ENCODE results near the gene MAP1A. TPM values are rescaled to one million over a fixed set of nuclear protein-coding genes. Genes with fewer than 3 reads are reported as not detected.

MAP1A gene
- total RNA-seq, 2 experiments from 2014 or later = 0.76 to 0.82 TPM

GRCh38 chr15:43509660-43510199, 7.7 kb upstream of the MAP1A start:
- POLR2A ChIA-PET = interaction anchor here (1.6 to 2.3 kb wide), 3 partner anchors 16 to 69 kb away, joined by 5 to 14 read pairs (median 5); partner anchors contain the start of gene TP53BP1
- CTCF ChIA-PET = interaction anchor here (0.9 to 3.0 kb wide), 3 partner anchors 17 to 130 kb away, joined by 3 to 19 read pairs (median 13); partner anchors contain the start of gene TP53BP1

GRCh38 chr15:43510200-43511011, 7.0 kb upstream of the MAP1A start:
- ChIA-PET CTCF (interaction anchor here (0.8 to 3.0 kb wide), 5 partner anchors 17 to 280 kb away, joined by 3 to 19 read pairs (median 6); partner anchors contain the start of gene TP53BP1), POLR2A (interaction anchor here (1.6 to 2.3 kb wide), 3 partner anchors 17 to 69 kb away, joined by 5 to 14 read pairs (median 5); partner anchors contain the start of gene TP53BP1)

GRCh38 chr15:43511012-43511885, 6.2 kb upstream of the MAP1A start:
- CTCF ChIA-PET = interaction anchor here (0.8 to 3.0 kb wide), 5 partner anchors 14 to 279 kb away, joined by 3 to 19 read pairs (median 6); partner anchors contain the start of gene TP53BP1

DNA sequence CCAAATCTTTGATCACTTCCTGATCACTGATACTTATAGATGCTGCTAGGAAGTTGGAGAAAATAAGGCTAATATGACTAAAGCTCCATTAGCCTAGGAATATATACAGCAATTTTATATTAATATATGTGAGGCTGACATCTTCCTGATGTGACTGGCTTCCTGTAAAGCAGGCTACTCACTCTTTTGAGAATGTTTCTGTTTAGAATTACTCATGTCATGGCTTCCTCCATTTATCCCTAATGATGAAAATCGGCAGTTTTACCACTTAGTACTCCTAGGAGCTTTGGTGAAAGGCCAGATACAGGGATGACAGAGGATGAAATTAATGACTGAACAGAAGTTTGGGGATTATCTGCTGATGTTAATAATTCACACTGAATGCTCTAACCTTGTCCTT, 3.9 kb upstream of the MAP1A start:
- POLR2A ChIA-PET = interaction anchor here (0.6 kb wide), 1 partner anchor 348 kb away, joined by 3 read pairs; no protein-coding TSS in a partner anchor

More at GRCh38 chr15:43511012-43511885, 6.2 kb upstream of the MAP1A start:
- POLR2A ChIA-PET = interaction anchor here (0.8 to 2.3 kb wide), 4 partner anchors 18 to 128 kb away, joined by 3 to 14 read pairs (median 5); partner anchors contain the start of gene TP53BP1

GRCh38 chr15:43514241-43515057, 3.0 kb upstream of the MAP1A start:
- ChIA-PET POLR2A (no interaction called here), CTCF (interaction anchor here (0.7 to 2.4 kb wide), 4 partner anchors 8 to 74 kb away, joined by 3 to 9 read pairs (median 3); no protein-coding TSS in a partner anchor)

More for the DNA sequence above, 3.9 kb upstream of the MAP1A start:
- CTCF ChIA-PET = interaction anchor here (0.7 to 2.4 kb wide), 3 partner anchors 24 to 206 kb away, joined by 3 to 9 read pairs (median 3); no protein-coding TSS in a partner anchor

GRCh38 chr15:43515741-43516140, 1.7 kb upstream of the MAP1A start:
- ChIA-PET POLR2A (no interaction called here), CTCF (interaction anchor here (1.6 to 2.4 kb wide), 2 partner anchors 11 to 75 kb away, joined by 7 to 9 read pairs; no protein-coding TSS in a partner anchor)

- CTCF ChIA-PET = interaction anchor here (1.6 to 2.4 kb wide), 2 partner anchors 11 to 75 kb away, joined by 7 to 9 read pairs; no protein-coding TSS in a partner anchor
- POLR2A ChIA-PET = no interaction called here
Observed at GRCh38 chr15:43516185-43516584, 1.2 kb upstream of the MAP1A start.

DNA sequence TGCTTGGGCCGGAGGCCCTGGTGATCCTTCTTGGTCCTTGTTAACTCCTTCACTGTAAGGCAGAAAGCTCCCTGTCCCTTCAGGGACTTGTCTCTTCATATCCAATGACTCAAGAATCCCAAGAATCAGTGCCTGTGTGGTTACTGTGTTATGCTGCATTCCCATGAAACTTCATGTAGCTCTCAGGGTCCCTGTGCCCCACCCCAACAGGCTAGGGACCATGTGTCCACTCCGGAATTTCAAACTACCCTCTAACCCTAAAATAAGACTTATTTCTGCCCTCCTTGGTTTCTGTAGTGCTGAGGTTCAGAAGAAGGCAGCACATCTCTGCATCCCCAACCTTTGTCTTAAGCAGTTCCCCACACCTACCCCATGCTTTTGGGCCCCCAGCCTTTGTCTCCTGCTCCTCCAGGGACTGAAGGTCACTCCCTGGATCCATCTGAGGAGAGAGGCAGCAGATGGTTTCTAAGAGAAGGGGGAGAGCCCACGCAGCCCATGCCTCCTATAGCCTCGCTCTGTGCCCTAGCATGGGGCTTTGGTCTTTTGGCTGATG, 531 bp upstream of the MAP1A start:
- CTCF ChIA-PET = interaction anchor here (0.6 to 1.6 kb wide), 2 partner anchors 10 kb away, joined by 3 to 7 read pairs; no protein-coding TSS in a partner anchor

DNA sequence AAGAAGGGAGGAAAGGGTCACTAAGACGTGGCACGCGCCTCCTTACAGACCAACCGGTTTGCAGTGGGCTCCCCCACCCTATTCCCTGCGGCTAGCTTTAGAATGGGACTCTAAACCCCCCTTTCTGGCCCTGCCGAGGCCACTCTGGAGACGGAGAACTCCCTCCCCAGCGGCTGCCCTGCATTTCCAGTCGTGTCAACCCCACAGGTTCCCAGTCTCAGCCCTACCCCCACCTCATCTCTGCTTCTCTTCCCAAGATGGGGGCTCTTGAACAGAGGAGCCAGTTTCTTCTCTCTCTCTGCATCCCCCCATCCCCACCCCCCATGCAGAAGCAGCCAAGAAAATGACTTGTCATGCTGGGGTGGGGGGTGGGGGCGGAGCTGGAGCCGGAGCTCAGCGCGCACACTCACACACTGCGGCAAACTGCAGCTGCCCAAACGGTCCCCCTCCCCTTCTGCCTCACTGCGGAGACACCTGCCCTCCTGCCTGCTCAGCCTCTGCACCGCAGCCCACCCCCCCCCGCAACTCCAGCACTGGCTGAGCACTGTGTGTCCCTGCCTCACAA, 871 bp downstream of the MAP1A start:
- ChIA-PET CTCF (no interaction called here), POLR2A (no interaction called here)

More for the DNA sequence above, 531 bp upstream of the MAP1A start:
- POLR2A ChIA-PET = no interaction called here

GRCh38 chr15:43519196-43519595, 1.8 kb downstream of the MAP1A start:
- POLR2A ChIA-PET = no interaction called here

DNA sequence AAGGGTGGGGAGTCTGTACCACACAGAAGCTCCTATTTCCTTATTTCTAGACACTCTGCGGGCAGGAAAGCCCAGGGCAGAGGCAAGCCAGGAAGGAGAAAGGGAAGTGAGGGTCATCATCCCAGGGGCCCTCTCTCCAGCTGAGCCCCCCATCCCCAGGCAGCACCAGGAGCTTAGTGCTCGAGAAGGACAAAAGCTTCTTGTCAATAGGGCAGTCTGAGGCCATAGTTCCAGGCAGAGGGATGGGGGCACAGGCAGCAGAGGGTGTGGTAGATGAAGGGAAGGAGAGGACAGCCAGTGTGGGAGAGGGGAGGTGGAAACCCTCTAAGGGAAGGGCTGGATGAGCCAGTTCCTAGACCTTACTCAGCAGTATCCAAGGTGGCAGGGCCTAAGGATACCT, 2.7 kb downstream of the MAP1A start:
- ChIA-PET POLR2A (no interaction called here), CTCF (no interaction called here)

More at GRCh38 chr15:43519196-43519595, 1.8 kb downstream of the MAP1A start:
- CTCF ChIA-PET = no interaction called here

DNA sequence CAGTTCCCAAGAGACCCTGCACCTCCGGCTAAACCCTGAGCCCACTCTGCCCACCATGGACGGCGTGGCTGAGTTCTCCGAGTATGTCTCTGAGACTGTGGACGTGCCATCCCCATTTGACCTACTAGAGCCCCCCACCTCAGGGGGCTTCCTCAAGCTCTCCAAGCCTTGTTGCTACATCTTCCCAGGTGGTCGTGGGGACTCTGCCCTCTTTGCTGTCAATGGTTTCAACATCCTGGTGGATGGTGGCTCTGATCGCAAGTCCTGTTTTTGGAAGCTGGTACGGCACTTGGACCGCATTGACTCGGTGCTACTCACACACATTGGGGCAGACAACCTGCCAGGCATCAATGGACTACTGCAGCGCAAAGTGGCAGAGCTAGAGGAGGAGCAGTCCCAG, 4.0 kb downstream of the MAP1A start:
- ChIA-PET POLR2A (no interaction called here), CTCF (no interaction called here)

GRCh38 chr15:43522247-43522646, 4.8 kb downstream of the MAP1A start:
- POLR2A ChIA-PET = no interaction called here

GRCh38 chr15:43523646-43524045, 6.2 kb downstream of the MAP1A start:
- POLR2A ChIA-PET = no interaction called here
- CTCF ChIA-PET = interaction anchor here (1.1 kb wide), 1 partner anchor 9 kb away, joined by 3 read pairs; no protein-coding TSS in a partner anchor

More at GRCh38 chr15:43522247-43522646, 4.8 kb downstream of the MAP1A start:
- CTCF ChIA-PET = interaction anchor here (1.1 kb wide), 1 partner anchor 8 kb away, joined by 3 read pairs; no protein-coding TSS in a partner anchor

DNA sequence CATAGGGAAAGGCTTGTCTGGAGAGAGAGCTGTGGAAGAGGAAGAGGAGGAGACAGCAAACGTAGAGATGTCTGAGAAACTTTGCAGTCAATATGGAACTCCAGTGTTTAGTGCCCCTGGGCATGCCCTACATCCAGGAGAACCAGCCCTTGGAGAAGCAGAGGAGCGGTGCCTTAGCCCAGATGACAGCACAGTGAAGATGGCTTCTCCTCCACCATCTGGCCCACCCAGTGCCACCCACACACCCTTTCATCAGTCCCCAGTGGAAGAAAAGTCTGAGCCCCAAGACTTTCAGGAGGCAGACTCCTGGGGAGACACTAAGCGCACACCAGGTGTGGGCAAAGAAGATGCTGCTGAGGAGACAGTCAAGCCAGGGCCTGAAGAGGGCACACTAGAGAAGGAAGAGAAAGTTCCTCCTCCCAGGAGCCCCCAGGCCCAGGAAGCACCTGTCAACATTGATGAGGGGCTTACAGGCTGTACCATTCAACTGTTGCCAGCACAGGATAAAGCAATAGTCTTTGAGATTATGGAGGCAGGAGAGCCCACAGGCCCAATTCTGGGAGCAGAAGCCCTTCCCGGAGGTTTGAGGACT, 6.9 kb downstream of the MAP1A start:
- CTCF ChIA-PET = no interaction called here

DNA sequence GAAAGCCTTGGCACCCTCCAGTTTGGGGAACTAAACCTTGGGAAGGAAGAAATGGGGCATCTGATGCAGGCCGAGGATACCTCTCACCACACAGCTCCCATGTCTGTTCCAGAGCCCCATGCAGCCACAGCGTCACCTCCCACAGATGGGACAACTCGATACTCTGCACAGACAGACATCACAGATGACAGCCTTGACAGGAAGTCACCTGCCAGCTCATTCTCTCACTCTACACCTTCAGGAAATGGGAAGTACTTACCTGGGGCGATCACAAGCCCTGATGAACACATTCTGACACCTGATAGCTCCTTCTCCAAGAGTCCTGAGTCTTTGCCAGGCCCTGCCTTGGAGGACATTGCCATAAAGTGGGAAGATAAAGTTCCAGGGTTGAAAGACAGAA, 7.7 kb downstream of the MAP1A start:
- POLR2A ChIA-PET = no interaction called here
- CTCF ChIA-PET = no interaction called here

More for the DNA sequence above, 6.9 kb downstream of the MAP1A start:
- POLR2A ChIA-PET = no interaction called here

Measured in activated CD8-positive, alpha-beta memory T cell treated with anti-CD3 and anti-CD28 coated beads for 36 hours (primary cell).